ENCODE results near the gene UNC5C. TPM values are rescaled to one million over a fixed set of nuclear protein-coding genes. Genes with fewer than 3 reads are reported as not detected.

UNC5C gene
- 21.3 and 25.4 TPM in 2 replicates for polyA plus RNA-seq (2014; cell fraction: cytosol; rRNA removed)
- polyA plus RNA-seq (2014; cell fraction: nucleus; rRNA removed) = 22.7 and 33.3 TPM in 2 replicates

- DNase-seq (ENCODE audit: low spot score) = peak; percentile 93
Observed at GRCh38 chr4:95548738-95549245, at the start of gene UNC5C. TSS of gene UNC5C (minus strand) at chr4:95548973.

- no peak for DNase-seq (ENCODE audit: low spot score)
Observed at GRCh38 chr4:95596676-95597075, 47.9 kb upstream of the UNC5C start.

- DNase-seq (ENCODE audit: low spot score) = no peak
Observed at GRCh38 chr4:95594629-95595028, 45.9 kb upstream of the UNC5C start.

GRCh38 chr4:95594013-95594412, 45.2 kb upstream of the UNC5C start:
- DNase-seq (ENCODE audit: low spot score) = no peak

DNA sequence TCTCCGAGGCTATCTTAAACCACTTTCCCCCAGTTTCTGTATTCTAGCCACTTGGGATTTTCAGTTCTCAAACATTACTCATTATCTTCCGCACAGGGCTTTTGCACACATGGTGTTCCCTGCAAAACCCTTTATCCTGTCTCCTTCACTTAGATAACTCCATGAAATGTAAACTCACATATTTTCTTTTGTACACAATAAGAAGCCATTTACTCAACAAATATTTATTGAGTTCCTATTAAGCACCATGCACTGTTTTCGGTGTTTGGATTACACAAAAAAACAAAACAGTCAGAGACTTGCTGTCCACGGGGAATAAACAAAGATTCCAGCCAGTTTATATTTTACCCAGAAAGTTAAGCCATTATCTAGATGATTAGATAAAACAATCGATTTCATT, 42.5 kb upstream of the UNC5C start:
- no peak for DNase-seq (ENCODE audit: low spot score)

DNA sequence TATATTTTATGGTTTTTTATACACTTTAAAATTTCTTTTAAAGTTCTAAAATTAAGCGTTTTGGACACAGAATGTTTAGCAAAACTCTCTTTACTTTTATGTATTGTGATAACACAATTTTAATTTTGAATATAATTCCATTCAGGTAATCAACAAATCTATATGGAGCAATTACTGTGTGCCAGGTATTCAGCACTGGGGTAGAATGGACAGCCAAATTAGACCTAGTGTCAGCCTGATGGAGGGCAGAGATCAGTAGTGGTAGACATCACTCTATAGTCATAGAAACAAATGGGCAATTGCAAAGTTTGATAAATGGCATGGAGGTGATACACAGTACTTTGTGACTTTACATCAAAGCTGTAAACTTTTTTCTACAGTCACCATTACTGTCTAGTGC, 41.8 kb upstream of the UNC5C start:
- no peak for DNase-seq (ENCODE audit: low spot score)

- DNase-seq (ENCODE audit: low spot score) = no peak
Observed at GRCh38 chr4:95585016-95585695, 36.4 kb upstream of the UNC5C start.

GRCh38 chr4:95580226-95580625, 31.5 kb upstream of the UNC5C start:
- no peak for DNase-seq (ENCODE audit: low spot score)

- DNase-seq (ENCODE audit: low spot score) = no peak
Observed at GRCh38 chr4:95572304-95572991, 23.7 kb upstream of the UNC5C start.

- no peak for DNase-seq (ENCODE audit: low spot score)
Observed at GRCh38 chr4:95571577-95571976, 22.8 kb upstream of the UNC5C start.

GRCh38 chr4:95563638-95564337, 15.0 kb upstream of the UNC5C start:
- peak; percentile 22 for DNase-seq (ENCODE audit: low spot score)

DNA sequence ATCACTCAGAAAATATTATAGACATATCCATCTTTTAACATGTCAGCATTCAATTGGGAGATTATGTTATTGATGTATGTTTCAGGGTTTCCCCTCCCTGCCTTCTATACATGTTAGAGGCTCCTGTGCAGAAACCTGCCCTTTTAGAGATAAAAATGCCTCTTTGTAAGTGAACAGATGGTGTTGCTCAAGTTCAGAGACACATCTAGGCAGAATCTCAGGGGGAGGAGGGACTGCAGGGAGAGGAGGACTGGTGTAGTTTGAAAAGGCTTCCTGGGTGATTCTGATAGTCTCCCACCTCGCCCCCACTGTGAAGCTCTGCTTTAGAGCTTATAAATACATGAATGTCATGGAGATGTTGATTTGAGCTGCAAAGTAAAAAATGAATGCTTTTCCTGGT, 12.0 kb upstream of the UNC5C start:
- no peak for DNase-seq (ENCODE audit: low spot score)

GRCh38 chr4:95556207-95556859, 7.6 kb upstream of the UNC5C start:
- no peak for DNase-seq (ENCODE audit: low spot score)

DNA sequence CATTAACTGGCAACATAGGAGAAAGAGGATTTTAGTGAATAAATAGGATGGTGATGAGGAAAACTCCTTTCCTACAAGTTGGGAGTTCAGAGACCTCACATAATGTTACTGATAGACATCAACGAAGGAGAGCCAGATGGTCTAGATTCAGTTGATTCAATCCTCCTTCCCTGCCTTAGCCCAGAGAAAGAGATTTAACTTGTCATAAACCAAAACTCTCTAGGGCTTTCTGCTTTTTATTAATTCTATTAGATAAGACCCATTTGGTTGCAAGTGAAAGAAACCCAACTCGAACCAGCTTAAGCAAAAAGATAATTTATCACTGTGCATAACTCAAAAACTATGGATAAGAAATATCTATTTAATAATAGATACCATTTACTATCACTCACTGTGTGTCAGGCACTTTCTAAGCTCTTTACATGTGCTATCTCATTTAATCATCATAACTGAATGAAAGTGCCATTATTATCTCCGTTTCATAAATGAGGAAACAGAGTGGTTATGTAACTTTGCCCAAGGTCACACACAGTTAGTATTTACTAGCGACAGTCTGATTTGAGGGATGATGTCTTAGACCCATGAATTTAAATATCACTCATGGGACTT, 4.3 kb upstream of the UNC5C start:
- DNase-seq (ENCODE audit: low spot score) = no peak

- no peak for DNase-seq (ENCODE audit: low spot score)
Observed at GRCh38 chr4:95551653-95552052, 2.9 kb upstream of the UNC5C start.

GRCh38 chr4:95550115-95550987, 1.6 kb upstream of the UNC5C start:
- DNase-seq (ENCODE audit: low spot score) = no peak

GRCh38 chr4:95549246-95550114, 707 bp upstream of the UNC5C start:
- DNase-seq (ENCODE audit: low spot score) = no peak

GRCh38 chr4:95547715-95548471, 880 bp downstream of the UNC5C start:
- DNase-seq (ENCODE audit: low spot score) = no peak
